CD4-positive, alpha-beta T cell (primary cell): ENCODE measurements around the gene GPC6. TPM values are rescaled to one million over a fixed set of nuclear protein-coding genes. Genes with fewer than 3 reads are reported as not detected.

ENCODE experiments used
- ATAC-seq: fragments of 200-7000 bp; cut with Tn5 transposase; one replicate; pipeline ENCODE4 v1.10.0; 2022; ENCODE audit warnings: mild to moderate bottlenecking; ENCODE audit not compliant: poor library complexity
- CTCF ChIA-PET: fragments of 350-600 bp; sonication (Branson Sonifier 250); formaldehyde crosslinking; loops from one replicate; lab custom pipeline; 2021; ENCODE audit warnings: antibody characterized with exemption, inconsistent platforms; lab: Charles Lee
- POLR2A ChIA-PET: fragments of 350-600 bp; sonication (Branson Sonifier 250); formaldehyde crosslinking; loops from one replicate; lab custom pipeline; 2021; ENCODE audit warnings: antibody characterized with exemption, inconsistent platforms; lab: Charles Lee
- DNase-seq, 14 experiments: peaks; one replicate each; pipeline ENCODE4 v3.0.0-alpha.2; 2013 to 2020; ENCODE audit warnings: mixed read lengths in 2 of 14
- H3K27ac ChIP-seq, 2 donors: one replicate each; pipeline versions ENCODE4 v1.5.1 to v1.7.0; 2013; ENCODE audit warnings: low read length in 2 of 2, low read depth in 1 of 2, mild to moderate bottlenecking in 1 of 2
- H3K27me3 ChIP-seq, 2 experiments: 1 replicate in 1 of 2; 2 replicates in 1 of 2; pipeline versions ENCODE4 v1.6.1 to v1.7.0; 2013; ENCODE audit warnings: low read length in 2 of 2, control low read depth in 1 of 2, mild to moderate bottlenecking in 1 of 2, moderate library complexity in 1 of 2; ENCODE audit not compliant: insufficient read depth in 2 of 2, control insufficient read depth in 1 of 2
- H3K36me3 ChIP-seq: one replicate; pipeline ENCODE4 v1.6.1; 2013; ENCODE audit warnings: low read length, control low read depth; ENCODE audit not compliant: insufficient read depth
- H3K4me1 ChIP-seq: one replicate; pipeline ENCODE4 v1.6.1; 2013; ENCODE audit warnings: low read length, control low read depth; ENCODE audit not compliant: insufficient read depth
- H3K4me3 ChIP-seq: one replicate; pipeline ENCODE4 v1.5.1; 2013; ENCODE audit warnings: mild to moderate bottlenecking, low read length, moderate library complexity
- H3K9me3 ChIP-seq, 2 experiments: 1 replicate in 1 of 2; 2 replicates in 1 of 2; pipeline versions ENCODE4 v1.6.1 to v1.7.0; 2013; ENCODE audit warnings: low read length in 2 of 2, mild to moderate bottlenecking in 2 of 2, control low read depth in 1 of 2, moderate library complexity in 1 of 2; ENCODE audit not compliant: control insufficient read depth in 1 of 2, insufficient read depth in 1 of 2
- H3K27ac Mint-ChIP-seq: one replicate; pipeline ENCODE4 v1.8.0; 2020; ENCODE audit warnings: mixed read lengths
- H3K27me3 Mint-ChIP-seq: one replicate; pipeline ENCODE4 v1.8.0; 2021; ENCODE audit warnings: mixed read lengths
- H3K36me3 Mint-ChIP-seq: one replicate; pipeline ENCODE4 v1.8.0; 2021; ENCODE audit warnings: low read depth, mixed read lengths
- H3K4me1 Mint-ChIP-seq: one replicate; pipeline ENCODE4 v1.8.0; 2021; ENCODE audit warnings: low read depth, mixed read lengths
- H3K4me3 Mint-ChIP-seq: one replicate; pipeline ENCODE4 v1.8.0; 2020; ENCODE audit warnings: mild to moderate bottlenecking, mixed read lengths
- H3K9me3 Mint-ChIP-seq: one replicate; pipeline ENCODE4 v1.8.0; 2020; ENCODE audit warnings: mixed read lengths
- intact Hi-C, 2 experiments: fragments of 100-400 bp; cut with DNase I in 1 of 2; cut with micrococcal nuclease in 1 of 2; formaldehyde crosslinking; loops; one replicate each; pipeline versions ENCODE4 v1.15.1 to v1.9.0; 2023 to 2025; cut with DNase I, micrococcal nuclease
- total RNA-seq, 174 experiments: library from RNA in 2 of 174; stranded (reverse) in 2 of 174; gene quantifications; one replicate each; pipeline ENCODE4 v1.2.3 and lab custom pipeline; 2021 to 2026
- TF ChIP-seq, protein P1 (sequence below): fragments of 200-600 bp; IDR thresholded peaks from one replicate; pipeline ENCODE4 v1.8.0; 2022; ENCODE audit warnings: antibody characterized with exemption, mild to moderate bottlenecking

GPC6 gene
- total RNA-seq, 2 experiments from 2014 or later, result not detected

DNA sequence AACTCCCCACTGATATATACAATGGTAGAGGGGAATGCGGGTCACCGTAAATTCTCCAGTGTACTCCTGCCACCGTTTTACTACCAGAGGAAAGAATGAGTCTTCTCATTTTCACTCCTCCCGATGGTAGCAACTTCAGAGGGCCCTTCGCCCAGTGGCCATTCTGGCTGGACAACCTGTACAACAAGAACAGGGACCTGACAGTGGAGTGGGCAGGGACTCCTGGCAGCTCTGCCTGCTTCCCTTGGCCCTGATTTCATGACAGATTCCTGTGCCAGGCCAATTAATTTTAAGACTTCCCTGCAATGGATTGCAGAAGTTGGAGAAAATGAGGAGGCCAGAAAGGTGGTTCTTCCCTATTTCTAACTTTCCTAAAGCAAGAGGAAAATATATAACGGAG is 148.9 kb downstream of the GPC6 start:
- Histone ChIP-seq H3K27ac (no peak overlapping the region), H3K4me3 (no peak overlapping the region), H3K4me1 (no peaks in the 10 kb centered on the region), H3K27me3 (no peaks in the 10 kb centered on the region), H3K36me3 (no peaks in the 10 kb centered on the region), H3K9me3 (no peaks in the 10 kb centered on the region)
- ATAC-seq (no peak), DNase-seq (no peak)
- TF ChIP-seq, protein P1, sequence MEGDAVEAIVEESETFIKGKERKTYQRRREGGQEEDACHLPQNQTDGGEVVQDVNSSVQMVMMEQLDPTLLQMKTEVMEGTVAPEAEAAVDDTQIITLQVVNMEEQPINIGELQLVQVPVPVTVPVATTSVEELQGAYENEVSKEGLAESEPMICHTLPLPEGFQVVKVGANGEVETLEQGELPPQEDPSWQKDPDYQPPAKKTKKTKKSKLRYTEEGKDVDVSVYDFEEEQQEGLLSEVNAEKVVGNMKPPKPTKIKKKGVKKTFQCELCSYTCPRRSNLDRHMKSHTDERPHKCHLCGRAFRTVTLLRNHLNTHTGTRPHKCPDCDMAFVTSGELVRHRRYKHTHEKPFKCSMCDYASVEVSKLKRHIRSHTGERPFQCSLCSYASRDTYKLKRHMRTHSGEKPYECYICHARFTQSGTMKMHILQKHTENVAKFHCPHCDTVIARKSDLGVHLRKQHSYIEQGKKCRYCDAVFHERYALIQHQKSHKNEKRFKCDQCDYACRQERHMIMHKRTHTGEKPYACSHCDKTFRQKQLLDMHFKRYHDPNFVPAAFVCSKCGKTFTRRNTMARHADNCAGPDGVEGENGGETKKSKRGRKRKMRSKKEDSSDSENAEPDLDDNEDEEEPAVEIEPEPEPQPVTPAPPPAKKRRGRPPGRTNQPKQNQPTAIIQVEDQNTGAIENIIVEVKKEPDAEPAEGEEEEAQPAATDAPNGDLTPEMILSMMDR, result no peak
- POLR2A ChIA-PET, result no interaction called here
- intact Hi-C loops, result no loop called here
- H3K27me3 Mint-ChIP-seq, result peaks cover 2% of the 10 kb centered on the region
- no peaks in the 10 kb centered on the region for H3K9me3 Mint-ChIP-seq
- no peaks in the 10 kb centered on the region for H3K36me3 Mint-ChIP-seq
- no peak overlapping the region for H3K4me3 Mint-ChIP-seq
- H3K4me1 Mint-ChIP-seq, result no peaks in the 10 kb centered on the region
- CTCF ChIA-PET, result no interaction called here
- H3K27ac Mint-ChIP-seq, result no peak overlapping the region

DNA sequence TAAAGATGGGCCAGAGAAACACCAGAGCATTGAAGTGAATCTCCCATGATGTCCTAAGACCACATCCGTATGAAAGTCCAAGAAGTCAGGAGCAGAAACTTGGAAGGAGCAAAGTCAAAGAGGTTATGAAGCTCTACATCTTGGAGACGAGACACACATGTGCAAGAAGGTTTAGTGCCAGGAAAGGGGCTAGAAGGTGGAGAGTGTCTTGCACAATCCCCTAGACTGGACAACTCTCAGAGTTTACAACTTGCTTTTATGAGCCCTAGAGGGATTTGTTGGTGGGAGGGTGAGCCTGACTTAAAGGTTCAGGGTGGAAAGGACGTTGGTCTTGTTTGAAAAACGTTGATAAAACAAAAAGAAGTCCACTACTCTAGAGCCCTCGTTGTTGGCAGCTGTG is 150.6 kb downstream of the GPC6 start:
- H3K27me3 ChIP-seq, result no peaks in the 10 kb centered on the region
- H3K4me1 ChIP-seq, result no peaks in the 10 kb centered on the region
- no peak for DNase-seq
- no peaks in the 10 kb centered on the region for H3K9me3 ChIP-seq
- CTCF ChIA-PET, result no interaction called here
- no peak overlapping the region for H3K27ac Mint-ChIP-seq
- no peak overlapping the region for H3K27ac ChIP-seq
- no peak for ATAC-seq
- POLR2A ChIA-PET, result no interaction called here
- no peaks in the 10 kb centered on the region for H3K9me3 Mint-ChIP-seq
- TF ChIP-seq, protein P1, result no peak
- no peaks in the 10 kb centered on the region for H3K36me3 Mint-ChIP-seq
- H3K27me3 Mint-ChIP-seq, result no peaks in the 10 kb centered on the region
- intact Hi-C loops, result no loop called here
- H3K4me1 Mint-ChIP-seq, result no peaks in the 10 kb centered on the region
- H3K4me3 Mint-ChIP-seq, result no peak overlapping the region
- no peaks in the 10 kb centered on the region for H3K36me3 ChIP-seq
- no peak overlapping the region for H3K4me3 ChIP-seq

DNA sequence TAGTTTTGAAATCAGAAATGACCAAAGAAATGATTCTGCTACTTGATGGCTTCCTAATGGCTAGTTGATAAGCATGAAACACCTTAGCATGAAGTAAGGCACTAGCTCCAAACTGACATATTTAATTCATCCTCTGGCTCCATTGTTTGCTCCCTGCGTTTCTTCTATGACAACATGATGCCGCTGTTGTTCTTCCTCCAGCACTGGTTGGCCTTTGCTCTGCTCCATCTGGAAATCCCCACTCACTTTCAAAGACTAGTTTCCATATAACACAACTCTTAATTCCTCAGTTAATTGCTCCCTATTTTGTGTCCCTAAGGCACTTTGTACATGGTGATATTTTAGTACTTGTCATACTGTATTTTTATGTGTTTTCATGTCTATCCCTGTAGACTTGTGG is 151.6 kb downstream of the GPC6 start:
- CTCF ChIA-PET, result no interaction called here

More for the DNA sequence above, 151.6 kb downstream of the GPC6 start:
- no peak for ATAC-seq
- intact Hi-C loops, result no loop called here
- Mint-ChIP-seq H3K4me1 (no peaks in the 10 kb centered on the region), H3K27ac (no peak overlapping the region), H3K36me3 (no peaks in the 10 kb centered on the region), H3K4me3 (no peak overlapping the region), H3K9me3 (no peaks in the 10 kb centered on the region), H3K27me3 (no peaks in the 10 kb centered on the region)
- Histone ChIP-seq H3K27ac (no peak overlapping the region), H3K4me3 (no peak overlapping the region), H3K9me3 (no peaks in the 10 kb centered on the region), H3K36me3 (no peaks in the 10 kb centered on the region), H3K4me1 (no peaks in the 10 kb centered on the region), H3K27me3 (no peaks in the 10 kb centered on the region)
- no peak for DNase-seq
- POLR2A ChIA-PET, result no interaction called here
- TF ChIP-seq, protein P1, result no peak
